ELR (cell line): ENCODE results near the gene TENM3.
"Not testable (repeated sequence)": the region's sequence is repeated elsewhere in the genome, so short reads cannot be mapped to it uniquely, and the experiment has no call there.

Experiments
- DNase-seq: peaks from one replicate; pipeline ENCODE4 v3.0.0-alpha.2; 2015; ENCODE audit warnings: low read depth

TENM3 gene

DNA sequence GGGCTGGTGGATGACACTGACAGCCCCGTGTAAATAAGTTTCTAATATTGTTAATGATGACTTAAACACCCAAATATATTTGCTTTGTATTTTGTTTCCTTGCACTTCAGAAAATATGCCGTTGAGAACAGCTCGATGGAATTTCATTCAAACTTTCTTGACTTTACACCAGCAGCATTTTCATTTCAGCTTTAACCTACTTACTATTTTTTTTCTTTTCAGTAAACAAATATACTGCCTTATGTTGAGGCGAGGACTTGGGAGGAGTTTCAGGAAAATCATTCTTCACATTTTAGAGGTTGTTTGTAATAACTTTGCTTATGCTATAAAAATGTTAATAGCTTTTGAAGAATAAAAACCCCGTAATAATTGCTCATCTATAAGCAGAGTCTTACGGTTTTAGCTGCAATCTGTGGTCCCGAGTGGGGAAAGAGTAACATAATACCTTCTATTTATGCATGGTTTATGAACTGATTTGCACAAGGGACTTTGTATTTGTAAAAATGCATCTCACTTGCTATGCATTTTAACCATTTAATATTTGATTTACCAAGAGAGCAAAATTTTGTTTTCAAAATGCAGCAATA is 14.1 kb upstream of the TENM3 start:
- no peak for DNase-seq

DNA sequence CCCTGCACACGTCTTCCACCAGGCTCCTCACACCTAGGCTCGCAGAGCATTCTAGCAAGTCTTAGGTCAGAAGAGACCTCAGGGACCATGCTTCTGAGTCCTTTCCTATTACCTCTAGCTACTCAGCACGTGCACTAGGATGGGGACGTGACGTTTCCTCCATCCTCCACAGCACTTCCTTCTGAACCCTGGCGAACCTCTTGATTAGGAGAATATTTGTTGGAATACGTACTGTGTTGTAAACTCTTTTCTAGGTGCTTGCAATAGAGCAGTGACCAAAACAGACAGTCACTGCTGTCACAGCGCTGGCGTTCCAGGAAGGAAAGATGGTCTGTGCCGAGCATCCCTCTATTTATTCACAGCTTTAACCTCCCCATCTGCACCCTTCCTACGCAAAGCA is 12.9 kb upstream of the TENM3 start:
- no peak for DNase-seq

DNA sequence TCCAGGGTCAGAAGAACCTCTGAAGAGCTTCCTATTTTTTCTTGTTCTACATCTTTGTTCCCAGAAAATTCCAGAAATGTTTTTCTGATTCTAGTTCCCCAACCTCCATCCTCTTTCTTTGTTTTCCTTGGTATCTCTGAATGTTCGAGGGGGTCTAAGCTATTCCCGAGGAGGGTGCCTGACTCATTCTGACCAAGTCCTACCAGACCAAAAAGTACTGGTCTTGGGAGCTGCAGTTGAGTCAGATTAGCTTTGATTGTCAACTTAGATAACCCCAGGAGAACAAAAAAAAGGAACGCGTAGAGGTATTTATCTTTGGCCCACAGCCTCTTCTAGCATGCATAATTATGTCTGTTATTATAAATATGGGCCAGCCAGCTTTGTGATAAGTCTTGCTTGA is 12.1 kb upstream of the TENM3 start:
- peak; percentile 35 for DNase-seq

DNA sequence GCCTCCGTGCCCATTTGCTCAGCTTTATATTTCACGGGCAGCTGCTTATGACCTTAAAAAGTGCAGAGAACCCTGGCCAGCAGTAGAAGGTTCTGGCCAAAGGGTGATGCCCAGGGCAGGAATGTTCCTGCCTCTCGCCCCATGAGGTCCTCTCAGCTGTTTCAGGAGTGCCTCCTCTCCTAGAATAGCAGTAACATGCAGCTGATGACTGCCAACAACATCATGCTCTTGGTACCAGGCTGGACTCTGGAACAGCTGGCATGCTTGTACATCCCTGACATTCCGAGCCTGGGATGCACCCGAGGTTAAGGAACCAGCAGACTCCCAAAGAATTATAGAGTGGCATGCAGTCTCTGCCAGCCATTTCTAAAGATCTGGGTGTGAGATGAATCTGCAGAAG is 11.7 kb upstream of the TENM3 start:
- no peak for DNase-seq

DNA sequence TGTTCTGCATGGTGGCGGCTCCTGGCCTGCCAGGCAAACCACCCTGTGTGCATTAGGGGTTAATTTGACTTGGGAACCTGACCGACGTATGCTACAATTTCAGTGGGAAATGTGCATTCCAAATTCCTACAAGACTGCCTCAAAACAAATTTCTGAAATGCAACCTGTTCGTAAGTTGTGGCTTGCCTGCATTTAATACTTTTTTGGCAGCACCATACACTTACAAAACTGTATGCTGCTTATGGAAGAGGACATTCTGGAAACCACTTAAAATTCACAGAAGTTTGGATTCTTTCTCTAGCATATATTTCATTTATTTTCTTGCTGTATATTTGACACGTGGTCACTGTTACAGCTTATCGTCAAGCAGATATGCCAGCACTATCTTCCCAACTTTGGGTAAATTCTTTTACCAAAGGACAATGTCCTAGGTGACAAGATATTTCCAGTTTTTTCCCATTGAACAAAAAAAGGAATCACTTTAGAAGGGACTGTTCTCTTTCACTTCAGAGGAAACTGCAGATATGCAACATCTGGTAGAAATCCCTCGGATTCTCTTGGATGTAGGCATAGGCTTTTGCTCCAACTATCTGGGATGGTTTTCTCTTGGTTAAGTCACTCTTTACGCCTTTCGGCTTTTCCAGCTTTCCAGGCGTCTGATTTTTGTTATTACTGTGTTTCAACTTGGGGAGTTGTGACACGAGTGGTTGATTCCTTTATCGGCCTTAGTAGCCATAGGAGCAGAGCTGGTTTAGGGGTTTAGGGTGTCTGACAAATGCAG is 9.7 kb upstream of the TENM3 start:
- DNase-seq = no peak

DNA sequence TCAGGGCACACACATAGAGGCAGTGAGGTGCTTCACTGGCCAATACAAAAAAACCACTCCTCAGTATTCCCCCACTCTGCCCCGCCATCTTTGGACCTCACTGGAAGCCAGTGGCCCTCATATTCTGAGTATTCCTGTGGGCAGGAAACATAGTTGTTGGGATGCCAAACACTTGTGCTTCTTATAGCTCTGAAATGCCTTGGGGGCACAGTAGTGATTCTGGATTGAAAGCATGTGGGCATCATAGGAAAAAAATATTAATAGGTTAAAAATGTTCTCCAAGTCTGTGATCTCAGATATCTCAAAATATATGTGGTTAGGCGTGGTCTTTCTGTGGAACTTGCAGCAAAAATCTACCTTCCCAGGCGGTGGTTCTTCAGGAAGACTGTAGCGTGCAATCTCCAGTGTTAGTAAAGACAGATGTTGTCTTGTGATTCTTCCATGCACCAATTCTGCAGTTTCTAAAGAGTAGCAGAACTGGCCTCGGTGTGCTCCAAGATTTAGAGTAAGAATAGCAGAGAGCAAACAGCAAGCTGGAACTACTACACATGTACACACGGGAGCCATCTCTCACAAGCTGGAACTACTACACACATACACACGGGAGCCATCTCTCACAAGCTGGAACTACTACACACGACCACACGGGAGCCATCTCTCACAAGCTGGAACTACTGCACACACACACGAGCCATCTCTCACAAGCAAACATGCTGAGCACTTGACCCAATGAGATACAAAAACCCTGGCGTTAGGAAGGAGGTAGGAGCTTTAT is 8.0 kb upstream of the TENM3 start:
- no peak for DNase-seq

DNA sequence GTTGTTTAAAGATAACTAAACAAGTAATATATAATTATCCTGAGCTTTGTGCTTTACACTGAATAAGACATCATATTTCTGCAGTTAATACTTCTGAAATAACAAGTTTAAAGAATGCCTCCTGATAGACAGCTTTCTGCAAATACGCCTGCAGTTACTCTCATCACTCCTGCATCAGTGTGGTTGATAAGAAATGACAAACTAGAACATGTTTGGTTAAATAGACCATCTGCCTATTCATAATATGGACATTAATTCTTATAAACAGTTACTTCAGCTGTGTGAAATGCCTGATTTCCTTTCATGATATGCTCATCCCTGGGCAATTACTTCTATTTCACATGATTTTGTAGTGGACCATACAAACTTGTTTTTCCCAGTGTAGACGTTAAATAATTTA is 7.0 kb upstream of the TENM3 start:
- no peak for DNase-seq

DNA sequence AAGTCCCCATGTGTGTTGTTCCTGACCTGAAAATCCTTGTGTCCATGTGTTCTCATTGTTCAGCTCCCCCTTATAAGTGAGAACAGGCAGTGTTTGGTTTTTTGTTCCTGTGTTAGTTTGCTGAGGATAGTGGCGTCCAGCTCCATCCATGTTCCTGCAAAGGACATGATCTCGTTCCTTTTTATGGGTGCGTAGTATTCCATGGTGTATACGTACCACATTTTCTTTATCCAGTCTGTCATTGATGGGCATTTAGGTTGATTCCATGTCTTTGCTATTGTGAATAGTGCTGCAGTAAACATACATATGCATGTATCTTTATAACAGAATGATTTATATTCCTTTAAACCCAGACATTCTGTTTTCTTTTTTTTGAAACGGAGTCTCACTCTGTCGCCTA is 6.2 kb upstream of the TENM3 start:
- not testable (repeated sequence) for DNase-seq

DNA sequence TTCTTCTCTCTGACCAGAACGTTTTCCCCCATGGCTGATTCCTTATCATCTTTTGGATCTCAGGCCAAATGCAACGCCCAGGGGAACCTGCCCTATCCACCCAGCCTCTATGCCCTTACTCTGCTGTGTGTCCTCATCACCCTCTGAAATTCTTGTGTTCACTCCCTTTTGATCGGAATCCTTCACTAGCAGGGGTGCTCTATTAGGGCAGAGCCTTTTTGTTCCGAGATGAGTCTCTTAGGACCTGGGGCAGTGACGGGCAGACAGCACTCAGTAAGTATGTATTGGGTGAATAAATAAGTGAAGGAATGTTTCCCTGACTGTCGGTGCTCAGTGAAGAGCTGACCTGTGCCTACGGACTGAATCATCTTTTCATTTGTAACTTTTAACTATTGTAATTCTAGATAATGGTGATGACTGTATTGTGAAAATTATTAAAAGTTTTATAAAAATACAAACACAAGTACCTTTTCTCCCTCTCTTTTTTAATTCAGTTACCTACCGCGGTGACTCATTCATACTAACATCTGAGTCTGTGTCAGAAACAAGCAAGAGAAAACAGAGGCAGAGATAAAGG is 4.8 kb upstream of the TENM3 start:
- DNase-seq = peak; percentile 46

DNA sequence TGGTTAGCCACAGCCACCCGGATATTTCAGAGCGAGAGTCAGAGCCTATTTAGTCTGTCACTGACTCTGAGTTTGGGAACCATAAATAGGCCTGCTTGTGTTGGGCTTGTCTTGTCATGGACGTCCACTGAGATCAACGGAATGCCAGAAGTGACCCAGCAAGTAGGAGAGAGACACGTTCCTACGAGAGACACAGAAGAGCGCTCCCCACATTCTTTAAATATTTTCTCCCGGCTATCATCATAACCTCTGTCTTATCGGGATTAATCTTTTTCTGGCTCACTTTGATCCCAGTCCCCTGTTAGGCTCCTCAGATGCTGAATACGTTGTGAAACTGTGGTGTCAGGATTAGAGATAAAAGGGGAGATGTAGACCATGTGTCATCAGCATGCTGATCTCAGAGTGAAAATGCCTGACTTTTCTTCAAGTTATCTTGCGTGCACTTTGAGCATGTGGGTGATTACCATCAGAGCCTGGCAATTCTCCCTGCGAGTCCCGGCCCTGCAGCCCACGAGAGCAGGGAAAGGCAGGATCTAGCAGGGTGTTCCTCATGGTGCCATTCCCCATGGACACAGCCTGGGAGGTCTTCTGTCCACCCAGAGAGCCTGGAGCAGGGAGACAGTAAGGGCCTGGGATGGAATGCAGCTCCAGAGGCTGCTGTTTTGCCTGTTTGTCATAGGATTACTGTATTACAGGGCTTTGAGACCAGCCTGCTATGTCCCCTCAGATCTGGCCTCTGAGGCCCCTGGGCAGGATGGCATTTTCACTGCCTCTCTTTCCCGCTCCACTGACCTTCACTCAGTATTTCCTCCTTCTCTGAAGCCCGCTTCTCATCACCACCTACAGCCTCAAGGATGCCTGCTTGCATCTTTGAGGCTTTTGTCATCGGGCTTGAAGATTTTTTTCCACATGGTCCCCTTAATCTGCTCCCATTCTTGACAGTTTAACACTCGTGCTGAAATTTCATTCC is 2.8 kb upstream of the TENM3 start:
- DNase-seq = peak; percentile 74

DNA sequence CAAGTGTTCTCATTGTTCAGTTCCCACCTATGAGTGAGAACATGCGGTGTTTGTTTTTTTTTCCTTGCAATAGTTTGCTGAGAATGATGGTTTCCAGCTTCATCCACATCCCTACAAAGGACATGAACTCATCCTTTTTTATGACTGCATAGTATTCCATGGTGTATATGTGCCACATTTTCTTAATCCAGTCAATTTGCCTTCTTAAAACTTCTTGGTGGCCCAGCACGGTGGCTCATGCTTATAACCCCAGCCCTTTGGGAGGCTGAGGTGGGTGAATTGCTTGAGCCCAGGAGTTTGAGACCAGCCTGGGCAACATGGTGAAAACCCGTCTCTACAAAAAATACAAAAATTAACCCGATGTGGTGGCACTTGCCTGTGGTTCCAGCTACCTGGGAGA is 942 bp upstream of the TENM3 start:
- DNase-seq = not testable (repeated sequence)

DNA sequence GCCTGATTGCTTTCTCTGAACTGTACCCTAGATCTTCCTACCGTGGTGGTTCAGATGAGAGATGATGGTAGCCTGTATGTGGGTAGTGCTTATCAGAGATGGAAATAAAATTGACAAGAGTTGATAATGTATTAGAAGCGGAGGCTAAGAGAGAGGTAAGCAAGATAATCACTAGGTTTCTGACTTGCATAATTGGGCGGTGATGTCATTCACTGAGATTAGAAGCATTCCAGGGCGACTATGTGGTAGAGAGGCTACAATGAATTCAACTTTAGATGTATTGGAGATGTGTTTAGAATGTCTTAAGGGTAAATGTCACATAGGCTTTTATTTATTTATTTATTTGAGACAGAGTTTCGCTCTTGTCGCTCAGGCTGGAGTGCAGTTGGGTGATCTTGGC is 415 bp upstream of the TENM3 start:
- DNase-seq = peak; percentile 67

DNA sequence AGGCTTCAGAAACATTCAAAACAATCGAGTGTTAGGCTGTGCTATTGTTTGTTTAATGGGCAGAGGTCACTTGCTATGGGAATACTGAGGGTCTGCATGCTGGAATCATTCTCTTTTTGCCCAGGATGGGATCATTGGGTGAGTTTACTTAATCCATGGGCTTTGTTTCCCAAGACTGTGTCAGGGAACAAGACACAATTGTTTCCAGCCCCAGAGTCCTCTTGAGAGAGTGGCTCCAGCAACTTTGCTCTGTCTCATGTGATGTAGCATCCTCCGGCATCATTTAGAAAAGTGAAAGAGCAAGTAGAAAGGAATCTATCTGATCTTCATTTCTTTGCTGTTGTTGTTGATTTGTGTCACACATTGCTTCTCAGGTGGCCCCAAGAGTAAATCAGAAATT is 1.8 kb downstream of the TENM3 start:
- DNase-seq = no peak

DNA sequence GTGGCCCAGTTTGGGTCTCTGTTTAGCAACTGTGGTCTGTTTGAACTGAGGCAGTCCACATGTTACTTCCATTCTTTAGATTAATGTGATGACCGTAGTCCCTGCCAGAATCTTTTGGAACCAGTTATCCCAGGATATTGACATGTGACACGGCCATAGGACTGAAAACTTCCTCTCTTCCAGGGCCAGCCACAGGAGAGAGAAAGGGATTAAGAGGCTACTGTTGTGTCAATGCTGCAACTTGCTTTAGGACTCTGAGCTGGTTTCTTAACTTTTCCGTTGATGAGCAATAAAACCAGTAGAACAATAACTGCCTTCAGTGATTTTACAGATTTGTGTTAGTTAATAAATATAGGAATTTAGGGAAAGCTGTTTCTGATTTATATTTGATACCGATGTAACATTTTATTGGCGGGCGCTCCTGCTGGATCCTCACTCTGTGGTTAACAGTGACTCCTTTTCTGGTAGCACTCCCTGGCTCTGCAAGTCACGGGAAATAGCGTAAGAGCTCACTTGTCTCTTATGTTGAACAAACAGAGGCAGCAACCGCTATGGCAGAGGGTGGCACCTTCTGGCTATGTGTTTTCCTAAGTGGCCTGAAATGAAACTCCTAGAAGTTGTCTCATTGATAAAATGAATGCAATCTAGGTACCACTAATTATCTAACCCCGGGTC is 2.5 kb downstream of the TENM3 start:
- no peak for DNase-seq

DNA sequence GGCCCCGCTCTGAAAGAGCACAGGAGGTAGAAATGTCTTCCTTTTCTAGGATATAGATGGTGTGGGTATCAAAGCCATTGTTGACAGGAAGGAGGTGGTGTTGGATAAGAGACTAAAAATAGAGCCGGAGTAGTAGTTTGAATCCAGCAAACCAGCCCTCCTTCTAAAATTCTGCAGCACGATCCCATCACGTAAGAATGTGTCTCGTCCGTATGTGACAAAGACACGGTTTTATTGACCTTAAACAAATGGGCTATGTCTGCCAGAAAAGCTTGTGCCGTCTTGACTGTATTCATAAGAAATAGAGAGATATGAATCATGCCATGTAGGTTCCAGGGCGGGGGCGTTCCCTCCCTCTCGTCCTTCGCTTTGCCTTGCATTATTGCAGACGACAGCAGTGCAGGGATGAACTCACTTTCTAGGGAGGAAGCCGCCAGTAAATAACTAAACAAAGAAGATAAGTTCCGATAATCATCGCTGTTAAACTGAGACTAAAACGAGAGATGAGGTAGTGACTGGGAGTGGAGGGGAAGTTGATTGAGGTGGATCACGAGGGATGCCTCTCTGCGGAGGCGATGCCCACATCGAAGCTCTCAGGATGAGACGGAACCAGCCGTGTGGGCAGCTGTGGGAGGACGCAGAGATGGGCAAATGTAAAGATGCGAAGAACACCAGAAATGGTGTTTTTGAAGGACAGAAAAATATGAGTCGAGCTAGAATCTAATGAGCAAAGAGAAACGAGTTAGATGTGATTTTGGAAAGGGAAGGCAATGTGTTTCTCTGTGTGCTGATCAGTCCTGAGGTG is 3.4 kb downstream of the TENM3 start:
- DNase-seq = no peak

DNA sequence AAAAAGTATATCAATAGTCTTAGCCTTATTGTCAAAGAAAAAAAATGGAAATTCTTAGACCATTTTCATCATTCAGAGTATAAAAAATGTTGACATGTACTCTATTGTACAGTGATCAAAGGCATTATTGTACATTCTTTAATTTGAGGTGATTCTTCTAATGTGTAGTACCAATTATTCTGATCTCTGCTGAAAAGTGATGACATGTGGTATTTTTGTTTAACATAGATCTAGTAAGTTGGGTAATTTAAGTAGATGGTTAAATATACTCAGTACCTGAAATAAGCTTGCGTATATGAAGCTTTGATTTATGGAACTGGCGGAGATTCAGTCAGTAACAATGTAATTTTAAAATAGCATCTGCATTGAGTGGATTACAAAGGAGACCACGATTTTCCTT is 5.1 kb downstream of the TENM3 start:
- DNase-seq = no peak

DNA sequence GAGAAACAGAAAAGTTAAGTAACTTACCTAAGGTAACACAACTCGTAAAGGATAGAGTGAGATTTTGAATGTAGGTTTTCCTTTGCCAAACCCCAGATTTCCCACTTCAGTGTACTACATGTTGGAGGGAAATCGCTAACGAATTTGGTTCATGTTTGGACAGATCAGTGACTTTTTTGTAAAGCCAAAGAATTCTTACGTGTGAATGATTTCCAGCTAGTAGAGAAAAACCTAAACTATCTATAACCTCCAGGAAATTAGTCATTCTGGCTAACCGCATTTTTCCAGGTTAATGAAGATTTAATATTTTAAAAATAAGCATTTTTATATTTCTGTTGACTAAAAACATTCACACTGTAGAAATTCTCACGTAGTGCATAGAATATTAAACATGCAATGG is 7.2 kb downstream of the TENM3 start:
- no peak for DNase-seq

DNA sequence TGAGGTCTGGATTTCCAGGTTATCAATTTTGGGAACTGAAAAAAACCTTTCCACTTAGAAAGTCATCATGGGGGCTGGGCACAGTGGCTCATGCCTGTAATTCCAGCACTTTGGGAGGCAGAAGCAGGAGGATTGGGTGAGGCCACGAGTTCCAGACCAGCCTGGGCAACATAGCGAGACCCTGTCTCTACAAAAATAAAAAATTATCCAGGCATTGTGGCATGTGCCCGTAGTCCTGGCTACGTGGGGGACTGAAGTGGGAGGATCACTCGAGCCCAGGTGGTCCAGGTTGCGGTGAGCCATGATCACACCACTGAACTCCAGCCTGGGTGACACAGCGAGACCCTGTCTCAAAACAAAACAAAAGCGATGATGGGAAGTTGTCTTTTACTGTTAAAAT is 7.9 kb downstream of the TENM3 start:
- no peak for DNase-seq

DNA sequence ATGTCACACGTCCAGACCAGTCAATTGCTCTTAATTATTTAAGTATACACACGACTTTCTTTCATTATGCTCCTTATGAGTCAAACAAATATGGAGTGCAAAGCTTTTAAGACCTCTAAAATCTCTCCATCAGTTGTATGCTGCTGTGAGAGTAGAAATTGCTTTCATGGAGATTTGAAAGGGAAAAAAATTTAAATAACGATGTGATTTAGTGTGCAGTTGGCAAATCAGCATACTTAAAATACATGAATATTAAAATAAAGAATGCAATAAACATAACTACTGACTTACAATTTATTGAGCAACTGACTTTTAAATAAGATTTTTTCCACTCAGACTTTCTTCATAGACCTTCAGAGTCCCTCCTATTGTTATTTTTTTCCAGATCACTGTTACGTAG is 9.0 kb downstream of the TENM3 start:
- DNase-seq = no peak

DNA sequence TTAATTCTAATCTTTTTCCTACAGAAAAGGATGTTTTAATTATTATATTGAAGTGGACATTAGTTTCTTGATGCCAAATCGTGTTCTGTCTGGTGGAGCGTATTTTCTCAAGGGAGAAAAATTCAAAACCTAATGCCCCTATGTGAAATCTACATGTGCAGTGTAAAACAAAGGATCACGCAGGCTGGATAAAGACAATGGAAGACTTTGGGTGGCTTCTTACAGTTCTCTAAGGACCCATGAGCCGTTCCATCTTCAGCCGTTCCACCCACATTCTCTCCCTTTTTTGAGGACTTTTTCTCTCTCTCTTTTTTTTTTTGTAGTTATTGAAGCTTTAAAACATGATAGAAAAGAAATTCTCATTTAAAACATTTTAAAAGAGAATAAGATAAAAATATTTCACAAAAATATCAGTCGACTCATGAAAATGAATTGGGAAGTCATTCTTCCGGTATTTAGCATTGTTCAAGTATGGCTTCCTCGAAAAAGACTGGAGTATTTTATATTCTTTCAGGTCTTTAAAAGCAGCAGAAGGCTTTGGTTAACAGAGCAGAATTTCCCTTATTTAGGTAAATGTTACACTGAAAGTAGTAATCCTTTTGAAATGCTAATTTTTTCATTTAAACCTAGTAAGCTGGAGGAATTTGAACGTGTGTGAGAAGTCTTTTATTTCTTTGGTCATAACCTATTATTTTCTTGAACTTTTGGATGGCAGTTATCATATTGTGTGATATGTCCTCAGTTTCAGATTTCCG is 11.0 kb downstream of the TENM3 start:
- no peak for DNase-seq
